ENCODE data around the gene ECEL1.

Gene ECEL1

GRCh38 chr2:232483923-232484627, 3.6 kb downstream of the ECEL1 start:
- DNase-seq: no peak

GRCh38 chr2:232483311-232483922, 4.2 kb downstream of the ECEL1 start:
- no peak for DNase-seq

GRCh38 chr2:232482301-232483238, 5.1 kb downstream of the ECEL1 start:
- no peak for DNase-seq

GRCh38 chr2:232481322-232482140, 6.1 kb downstream of the ECEL1 start:
- DNase-seq: no peak

DNA sequence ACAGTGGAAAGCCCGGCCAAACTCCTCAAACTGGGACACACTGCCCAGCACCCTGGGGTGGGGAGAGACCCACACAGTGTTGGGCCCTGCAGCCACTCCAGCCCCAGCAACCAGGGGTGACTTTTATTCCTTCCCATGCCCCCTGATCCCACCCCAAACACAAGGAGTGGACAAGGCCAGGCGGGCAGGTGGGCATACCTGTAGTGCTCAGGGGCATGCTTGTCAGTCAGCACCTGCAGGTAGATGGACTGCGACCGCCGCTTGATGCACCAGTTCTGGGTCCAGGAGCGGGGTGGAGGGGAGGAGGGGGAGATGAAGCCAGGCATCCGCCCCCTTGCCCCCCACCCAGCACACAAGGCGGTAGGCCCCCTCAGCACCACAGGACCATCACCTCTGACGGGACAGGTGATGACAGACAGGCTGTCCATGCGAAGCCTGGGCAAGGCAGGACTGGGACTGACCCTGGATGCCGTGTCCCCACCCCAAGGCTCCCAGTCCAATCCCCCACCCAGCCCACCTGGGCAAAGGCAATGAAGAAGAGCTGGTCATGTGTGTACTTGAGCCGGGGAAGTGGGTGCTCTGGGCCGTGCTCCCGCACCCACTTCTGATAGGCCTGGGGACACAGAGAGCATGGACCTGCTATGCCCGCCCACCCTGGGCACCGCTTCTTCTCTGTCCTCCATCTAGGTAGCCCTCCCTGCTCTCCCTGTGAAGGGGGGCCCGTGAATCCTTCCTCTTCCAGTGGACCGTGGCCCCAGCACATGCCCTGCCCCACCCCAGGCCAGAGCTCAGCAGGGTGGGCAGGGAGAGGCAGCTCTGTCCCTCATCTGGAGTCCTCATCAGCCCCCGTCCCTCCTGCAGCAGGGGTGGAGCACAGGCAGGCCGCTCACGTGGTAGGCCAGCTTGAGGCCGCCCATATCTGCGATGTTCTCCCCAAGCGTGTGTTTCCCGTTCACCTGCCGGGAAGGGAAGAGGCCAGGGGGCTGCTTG, 7.1 kb downstream of the ECEL1 start:
- no peak for DNase-seq

DNA sequence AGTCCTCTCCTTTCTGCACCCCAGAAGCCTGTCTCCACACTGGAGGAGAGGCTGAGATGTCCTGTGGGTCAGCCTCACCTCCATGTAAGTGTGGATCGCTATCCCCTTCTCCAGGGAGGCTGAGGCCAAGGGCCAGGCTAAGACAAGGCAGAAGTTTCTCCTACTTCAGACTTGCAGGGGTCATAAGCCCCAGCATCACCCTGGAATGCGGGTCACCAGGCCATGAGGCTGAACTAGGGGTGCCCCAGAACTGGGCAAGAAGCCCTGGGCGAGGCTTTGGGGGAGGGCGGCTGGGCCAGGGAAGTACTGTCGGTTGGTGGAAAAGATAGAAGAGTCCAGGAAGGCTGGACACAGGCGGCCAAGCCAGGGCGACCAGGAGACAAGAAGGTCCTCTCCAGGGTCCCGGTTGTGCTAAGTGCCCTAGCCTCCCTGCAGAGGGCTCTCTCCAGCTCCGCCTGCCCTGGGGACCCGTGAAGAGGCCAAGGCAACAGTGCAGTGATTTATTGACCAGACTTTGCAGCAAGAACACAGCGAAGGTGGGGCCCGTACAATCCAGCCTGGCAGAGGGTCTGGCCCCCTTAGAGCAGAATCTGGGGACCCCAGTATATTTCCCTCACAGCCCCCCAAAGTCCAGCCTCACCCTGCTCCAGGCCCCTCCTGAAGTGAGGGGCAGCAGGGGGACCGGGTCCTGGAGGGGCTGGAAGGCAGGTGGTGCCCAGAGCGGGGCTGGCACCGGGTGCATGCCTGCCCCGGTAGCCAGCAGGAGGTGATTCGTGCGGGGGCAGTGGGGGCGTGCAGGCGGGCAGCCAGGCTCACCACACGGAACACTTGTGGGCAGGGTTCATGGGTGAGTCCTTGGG, 8.1 kb downstream of the ECEL1 start:
- DNase-seq: no peak

GRCh38 chr2:232478571-232479340, 8.9 kb downstream of the ECEL1 start:
- DNase-seq: no peak

- no peak for DNase-seq
Observed at GRCh38 chr2:232477751-232478510, 9.7 kb downstream of the ECEL1 start.

- no peak for DNase-seq
Observed at GRCh38 chr2:232476791-232477190, 10.8 kb downstream of the ECEL1 start.

DNA sequence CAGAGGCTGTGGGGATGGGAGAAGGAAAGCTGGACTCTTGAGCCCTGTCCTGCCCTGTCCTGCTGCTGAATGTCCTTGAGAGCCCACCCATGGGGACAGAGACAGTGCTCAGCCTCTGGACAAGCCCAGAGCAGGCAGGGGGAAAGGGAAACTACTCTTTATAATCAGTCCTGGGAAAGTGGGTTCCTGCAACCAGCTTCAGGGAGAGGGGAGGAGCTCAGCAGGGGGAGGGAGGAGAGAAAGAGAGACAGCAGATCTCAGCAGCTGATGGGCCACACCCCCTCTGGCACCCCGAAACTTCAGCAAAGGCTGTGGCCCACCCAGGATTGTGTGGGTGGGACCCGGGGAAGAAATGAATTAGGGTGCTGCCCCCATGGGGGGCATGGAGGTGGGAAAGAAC, 11.6 kb downstream of the ECEL1 start:
- no peak for DNase-seq

DNA sequence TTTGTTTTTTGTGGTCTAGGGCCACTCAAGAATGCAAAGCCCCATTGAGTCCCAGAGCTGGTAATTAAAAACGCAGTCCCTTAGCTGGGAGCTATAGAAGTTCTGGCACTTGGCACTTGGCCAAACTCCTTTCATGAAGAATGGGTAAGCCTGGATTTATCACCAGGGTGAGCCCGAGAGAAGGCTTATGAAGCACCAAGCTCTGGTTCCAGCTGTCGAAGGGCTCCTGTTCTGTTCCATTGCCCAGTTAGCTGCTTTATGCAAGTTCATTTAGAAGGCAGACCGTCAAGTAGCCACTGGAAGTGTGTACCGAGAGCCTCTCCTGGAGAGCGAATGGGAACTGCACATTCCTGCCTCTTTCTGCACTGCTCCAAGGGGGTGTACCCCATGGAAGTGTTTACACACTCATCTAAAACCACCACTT, 14.2 kb downstream of the ECEL1 start:
- peak; percentile 17 for DNase-seq

DNA sequence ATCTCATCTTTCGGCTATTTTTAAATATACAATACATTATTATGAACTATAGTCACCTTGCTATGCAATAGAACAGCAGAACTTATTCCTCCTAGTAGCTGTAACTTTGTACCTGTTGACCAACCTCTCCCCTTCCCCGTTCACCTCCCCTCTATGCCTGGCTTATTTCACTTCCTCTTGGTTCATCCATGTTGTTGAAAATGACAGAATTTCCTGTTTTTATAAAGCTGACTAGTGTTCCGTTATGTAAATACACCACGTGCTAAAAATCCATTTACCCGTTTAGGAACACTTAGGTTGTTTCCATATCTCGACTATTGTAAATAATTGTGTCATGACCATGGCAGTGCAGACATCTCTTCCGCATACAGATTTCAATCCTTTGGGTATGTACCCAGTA, 21.4 kb downstream of the ECEL1 start:
- no peak for DNase-seq

- DNase-seq: no peak
Observed at GRCh38 chr2:232465061-232465460, 22.6 kb downstream of the ECEL1 start.

DNA sequence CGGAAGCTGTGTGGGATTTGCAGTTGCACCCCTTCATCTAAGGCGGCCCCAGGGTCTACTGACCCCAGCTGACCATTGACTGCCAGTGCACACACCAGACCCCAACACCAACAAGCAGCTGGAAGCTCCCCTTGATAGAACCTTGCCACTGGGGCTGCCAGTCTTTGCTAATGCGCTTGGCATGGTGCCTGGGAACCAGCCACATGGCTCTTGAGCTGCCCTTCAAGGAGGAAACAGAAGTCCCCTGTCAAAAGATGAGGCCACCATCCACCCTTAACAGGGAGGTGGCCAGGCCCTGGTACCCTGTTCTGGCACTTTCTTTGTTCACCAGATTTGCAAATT, 23.1 kb downstream of the ECEL1 start:
- no peak for DNase-seq

- no peak for DNase-seq
Observed at GRCh38 chr2:232463701-232464543, 23.7 kb downstream of the ECEL1 start.

DNA sequence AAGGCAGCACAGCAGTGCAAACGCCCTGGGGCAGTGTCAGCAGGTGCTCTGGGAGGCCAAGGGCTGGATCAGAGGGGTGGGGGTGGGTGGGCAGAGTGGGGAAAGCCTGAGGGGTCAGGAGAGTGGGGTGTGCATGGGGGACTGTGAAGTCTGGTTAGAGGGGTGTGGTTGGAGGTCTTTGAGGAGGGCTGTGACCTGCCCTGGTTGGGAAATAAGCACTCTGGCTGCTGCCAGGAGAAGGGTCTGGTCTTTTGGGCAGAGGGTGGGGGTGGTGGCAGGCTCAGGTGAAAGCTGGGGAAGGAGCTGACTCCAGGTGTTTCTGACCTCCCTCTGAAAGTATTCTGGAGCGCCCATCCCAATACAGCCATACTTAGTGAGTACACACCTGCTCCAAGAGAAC, 27.5 kb downstream of the ECEL1 start:
- no peak for DNase-seq

DNA sequence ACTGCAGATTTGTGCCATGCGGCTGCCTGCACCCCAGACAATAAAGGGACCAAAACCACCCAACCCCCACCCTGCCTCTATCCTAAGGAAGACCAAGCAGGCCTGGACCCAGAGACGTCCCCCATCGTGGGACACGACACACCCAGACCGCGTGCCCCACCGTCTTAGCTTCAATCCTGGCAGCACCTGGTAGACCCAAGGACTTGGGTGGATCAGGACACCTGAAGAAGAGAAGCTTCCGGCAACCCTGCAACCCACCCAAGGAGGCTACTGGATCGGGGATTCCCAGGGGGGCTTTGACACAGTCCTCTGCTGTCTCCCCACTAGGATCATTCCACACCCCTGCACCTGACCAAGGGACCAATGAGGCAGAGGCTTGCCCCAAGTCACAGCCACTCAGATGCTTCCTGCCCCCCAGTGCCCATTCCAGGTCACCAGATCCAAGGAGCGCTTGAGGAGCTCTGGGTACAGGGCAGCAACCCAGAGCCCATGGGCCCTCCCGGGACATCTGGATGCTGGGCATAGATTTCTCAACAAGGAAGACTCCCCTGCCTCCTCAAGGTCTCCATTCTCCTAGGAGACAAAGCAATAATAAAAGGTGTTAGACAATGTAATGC, 28.1 kb downstream of the ECEL1 start:
- DNase-seq: no peak
